GM19099 (cell line): ENCODE data around the gene GIMAP7.

Experiments used
- POLR2A ChIP-seq: IDR thresholded peaks from 3 replicates; pipeline ENCODE4 v1.6.1; 2011; ENCODE audit warnings: low read depth; ENCODE audit not compliant: insufficient read length; ENCODE audit errors: extremely low read depth

The GIMAP7 gene

DNA sequence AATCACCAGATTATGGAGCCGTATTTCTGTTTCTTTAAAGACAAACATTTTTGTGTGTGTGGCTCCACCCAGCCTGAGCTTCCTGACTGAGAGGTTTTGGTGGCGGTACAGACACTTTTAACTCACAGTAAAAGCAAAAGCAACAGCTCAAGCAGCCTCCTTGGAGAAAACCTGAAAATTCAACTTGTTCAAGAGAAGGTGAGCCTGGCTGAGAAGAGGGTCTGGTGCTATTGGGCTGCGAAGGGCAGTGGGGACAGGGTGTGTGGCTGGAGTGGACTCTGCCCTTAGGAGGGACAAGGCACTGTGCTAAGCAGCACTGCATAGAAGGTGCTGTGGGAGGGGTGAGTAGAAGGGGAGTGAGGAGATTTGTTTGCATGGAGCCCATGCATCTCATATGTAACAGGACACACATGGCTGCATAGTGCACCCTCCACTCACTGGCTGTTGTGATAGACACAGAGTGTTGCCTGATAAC, at the start of gene GIMAP7:
GIMAP7 (plus strand) TSS at position 125 of the 475 bp plus-strand sequence. CDS start 5,103 bp downstream, outside the sequence.
- no peak for TF ChIP-seq POLR2A

GRCh38 chr7:150464962-150465361, 49.7 kb upstream of the GIMAP7 start:
- no peak for TF ChIP-seq POLR2A

DNA sequence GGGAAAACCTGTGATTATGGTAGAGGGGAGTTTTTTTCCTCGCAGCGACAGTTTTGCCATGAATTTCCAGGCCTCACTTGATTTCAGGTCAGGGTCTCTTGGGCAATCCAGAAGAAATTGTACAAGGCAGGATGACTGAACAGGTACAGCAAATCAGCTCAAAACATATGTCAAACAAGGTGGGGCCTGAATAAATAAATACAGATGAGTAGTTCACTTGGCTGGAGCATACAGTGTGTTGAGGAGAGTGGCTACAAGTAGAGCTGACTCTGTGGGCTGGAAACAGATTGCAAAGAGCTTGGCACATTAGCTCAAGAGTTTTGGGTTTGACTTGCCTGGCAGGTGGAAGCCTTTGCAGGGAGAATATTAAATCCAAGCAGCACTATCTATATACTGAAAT, 49.3 kb upstream of the GIMAP7 start:
- no peak for TF ChIP-seq POLR2A

DNA sequence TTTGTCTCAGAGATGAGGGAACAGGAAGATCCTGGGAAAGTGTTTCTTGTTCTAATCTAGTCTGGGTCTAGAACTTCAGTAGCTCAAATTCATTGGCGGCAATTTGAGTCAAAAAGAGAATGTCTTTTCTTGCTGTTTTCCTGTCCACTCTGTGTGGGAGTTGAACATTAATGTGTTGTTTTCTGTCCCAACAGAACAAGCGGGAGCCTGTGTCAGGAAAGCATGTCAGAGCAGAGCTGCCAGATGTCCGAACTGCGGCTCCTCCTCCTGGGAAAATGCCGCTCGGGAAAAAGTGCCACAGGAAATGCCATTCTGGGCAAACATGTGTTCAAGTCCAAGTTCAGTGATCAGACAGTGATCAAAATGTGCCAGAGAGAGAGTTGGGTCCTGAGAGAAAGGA, 48.2 kb upstream of the GIMAP7 start:
- TF ChIP-seq POLR2A, result no peak

GRCh38 chr7:150468241-150468640, 46.4 kb upstream of the GIMAP7 start:
- TF ChIP-seq POLR2A, result no peak

DNA sequence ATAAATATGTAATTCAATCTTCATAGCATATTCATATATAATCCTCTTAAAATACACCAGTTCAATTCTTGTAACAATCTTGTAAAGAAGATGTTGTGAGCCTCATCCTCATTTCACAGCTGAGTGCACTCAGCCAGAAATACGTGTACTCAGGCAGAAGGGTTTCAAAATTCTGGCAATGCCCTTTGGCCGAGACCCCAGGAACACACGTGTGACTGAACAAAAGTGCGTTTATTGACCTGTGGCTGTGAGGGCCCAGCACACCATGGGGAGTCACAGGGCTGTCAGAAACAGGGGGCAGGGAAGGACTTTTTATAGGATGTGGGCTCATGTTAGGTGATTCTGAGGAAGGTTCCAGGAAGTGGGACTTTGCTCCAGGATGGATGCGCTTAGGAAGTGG, 42.8 kb upstream of the GIMAP7 start:
- no peak for TF ChIP-seq POLR2A

DNA sequence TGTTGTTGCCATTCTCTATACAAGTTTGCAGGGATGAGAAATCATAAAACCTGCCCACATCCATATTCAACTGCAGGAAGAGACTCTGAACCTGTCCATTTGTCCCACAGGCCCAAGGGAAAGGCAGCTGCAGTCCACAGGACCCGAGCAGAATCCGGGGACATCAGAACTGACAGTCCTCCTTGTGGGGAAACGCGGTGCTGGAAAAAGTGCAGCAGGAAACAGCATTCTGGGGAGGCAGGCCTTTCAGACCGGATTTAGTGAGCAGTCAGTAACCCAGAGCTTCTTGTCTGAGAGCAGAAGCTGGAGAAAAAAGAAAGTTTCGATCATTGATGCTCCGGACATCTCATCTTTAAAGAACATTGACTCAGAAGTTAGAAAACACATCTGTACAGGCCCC, 40.8 kb upstream of the GIMAP7 start:
- no peak for TF ChIP-seq POLR2A

DNA sequence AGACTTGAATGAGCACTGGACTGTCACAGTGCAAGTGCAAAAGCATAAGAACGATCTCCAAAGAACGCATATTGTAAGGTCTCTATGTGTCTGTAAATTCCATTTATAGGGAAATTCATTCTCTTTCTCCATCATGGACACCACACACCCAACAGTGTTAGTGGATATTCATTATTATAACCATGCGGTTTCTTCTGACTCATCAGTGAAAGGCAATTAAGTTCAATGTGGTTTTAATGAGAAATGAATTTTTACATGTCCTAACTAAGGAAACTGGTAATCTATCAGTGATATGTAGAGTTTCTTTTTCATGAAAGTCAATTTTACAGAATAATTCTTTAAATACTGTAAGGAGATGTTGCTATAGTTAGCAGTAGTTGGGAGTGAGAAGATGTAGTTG, 38.4 kb upstream of the GIMAP7 start:
- no peak for TF ChIP-seq POLR2A

DNA sequence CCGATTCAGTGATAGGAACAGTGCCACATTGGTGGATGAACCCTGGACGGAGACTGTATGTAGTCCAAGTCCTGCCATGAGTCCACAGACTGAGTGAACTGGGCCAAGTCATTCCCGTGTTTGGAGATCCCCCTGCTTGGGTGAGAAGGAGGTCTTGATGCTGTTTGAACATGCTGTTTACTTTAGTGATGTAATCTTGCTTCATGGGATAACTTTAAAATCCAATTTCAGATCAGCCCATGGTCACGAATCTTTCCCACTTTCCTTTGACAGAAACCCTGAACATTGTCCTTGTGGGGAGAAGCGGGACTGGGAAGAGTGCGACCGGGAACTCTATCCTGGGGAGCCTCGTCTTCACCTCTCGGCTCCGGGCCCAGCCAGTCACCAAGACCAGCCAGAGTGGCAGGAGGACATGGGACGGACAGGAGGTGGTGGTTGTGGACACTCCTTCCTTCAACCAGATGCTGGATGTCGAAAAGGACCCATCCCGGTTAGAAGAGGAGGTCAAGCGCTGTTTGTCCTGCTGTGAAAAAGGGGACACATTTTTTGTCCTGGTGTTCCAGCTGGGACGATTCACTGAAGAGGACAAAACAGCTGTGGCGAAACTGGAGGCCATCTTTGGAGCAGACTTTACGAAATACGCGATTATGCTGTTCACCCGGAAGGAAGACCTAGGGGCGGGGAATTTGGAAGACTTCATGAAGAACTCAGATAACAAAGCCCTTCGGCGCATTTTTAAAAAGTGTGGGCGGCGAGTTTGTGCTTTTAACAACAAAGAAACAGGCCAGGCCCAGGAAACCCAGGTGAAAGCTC, 37.6 kb upstream of the GIMAP7 start:
- TF ChIP-seq POLR2A, result no peak

DNA sequence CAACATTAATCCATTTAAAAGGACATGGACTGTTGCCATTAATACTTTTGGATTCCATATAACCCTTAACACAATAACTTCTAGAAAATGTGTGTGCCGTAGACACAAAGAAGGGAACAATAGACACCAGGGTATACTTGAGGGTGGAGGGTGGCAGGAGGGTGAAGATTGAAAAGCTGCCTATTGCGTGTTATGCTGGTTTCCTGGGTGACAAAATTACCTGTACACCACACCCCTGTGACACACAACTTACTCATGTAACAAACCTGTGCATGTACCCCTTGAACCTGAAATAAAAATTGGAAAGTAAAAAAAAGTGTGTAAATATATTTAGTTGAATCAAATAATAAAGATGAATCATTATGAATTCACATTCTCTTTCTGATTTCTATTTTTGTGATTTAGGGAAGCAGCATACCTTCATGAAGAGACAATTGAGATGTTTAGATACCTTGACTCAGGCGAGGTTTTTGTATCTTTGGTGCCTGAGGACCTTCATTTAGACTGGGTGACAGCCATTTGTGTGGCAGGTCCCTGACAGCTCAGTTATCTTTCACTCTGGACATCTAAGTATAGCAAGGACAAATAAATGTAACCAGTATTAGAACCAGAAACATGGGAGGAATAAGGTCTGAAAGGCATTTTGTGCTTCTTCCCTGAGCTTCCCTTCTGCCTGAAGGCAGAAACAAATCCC, 35.5 kb upstream of the GIMAP7 start:
- TF ChIP-seq POLR2A, result no peak

DNA sequence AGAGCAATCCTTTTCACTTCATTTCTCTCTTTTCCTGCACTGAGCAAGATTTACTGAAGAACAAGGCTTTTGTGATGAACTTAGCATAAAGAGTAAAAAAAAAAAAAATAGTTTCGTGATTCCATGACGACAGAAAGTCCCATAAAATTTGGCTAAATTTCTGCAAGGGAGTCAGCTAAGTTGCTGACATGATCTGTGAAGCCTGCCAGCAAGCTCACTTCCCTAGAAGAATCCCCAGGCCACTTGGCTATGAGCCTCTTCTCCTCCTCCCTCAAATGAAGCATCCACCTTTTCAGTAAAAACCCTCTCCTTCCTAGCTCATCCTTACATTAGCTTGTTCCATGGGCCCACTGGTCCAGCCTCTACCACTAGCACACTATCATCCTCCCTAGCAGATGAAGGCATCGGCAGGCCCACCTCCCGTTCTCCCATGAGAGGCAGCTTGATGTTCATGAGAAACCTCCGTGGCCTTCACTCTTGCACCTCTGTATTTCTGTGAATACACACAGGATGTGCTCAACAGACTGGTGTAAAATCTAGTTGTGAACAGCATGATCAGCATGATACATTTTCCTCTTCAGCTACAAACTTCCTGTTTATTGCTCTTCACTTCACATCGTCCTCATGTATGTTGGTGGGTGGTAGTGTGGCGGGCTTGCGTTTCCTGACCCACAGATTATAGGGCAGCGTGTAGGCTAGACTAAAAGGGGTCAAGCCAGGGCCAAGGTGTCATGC, 33.3 kb upstream of the GIMAP7 start:
- TF ChIP-seq POLR2A, result no peak

DNA sequence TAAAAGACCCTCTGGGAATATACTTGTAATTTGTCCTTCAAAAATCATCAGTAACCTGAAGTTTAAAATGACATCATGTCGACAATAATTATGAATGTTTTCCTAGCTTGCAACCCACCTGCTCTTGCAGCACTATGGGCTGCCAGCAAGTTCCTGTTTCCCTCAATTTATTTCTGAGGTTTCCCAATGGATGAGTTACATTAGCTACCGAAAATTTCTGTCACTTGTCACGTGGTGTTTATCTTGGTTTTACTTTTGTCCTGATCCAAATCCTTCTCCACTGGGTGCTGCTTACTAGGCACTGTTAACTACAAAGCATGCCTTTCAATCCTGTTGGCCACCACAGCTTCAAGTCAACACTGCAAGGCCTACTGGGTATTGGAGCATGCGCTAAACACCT, 32.8 kb upstream of the GIMAP7 start:
- no peak for TF ChIP-seq POLR2A

DNA sequence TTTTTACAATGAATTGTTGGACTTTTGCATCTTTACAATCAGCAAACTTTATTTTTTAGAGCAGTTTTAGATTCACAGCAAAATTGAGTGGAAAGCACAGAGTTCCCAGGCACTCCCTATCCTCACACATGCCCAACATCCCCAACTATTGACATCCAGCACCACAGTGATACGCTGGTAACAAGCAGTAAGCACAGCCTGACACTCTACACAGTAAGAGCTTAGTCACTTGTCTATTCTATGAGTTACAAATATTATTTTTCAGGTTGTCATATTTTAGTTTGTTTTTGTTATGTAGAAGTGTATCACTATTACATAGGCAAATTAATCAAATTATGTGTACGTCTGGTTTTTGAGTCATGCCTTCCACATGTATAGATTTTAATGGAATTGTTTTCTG, 27.0 kb upstream of the GIMAP7 start:
- no peak for TF ChIP-seq POLR2A

GRCh38 chr7:150489782-150490181, 24.9 kb upstream of the GIMAP7 start:
- no peak for TF ChIP-seq POLR2A

GRCh38 chr7:150502519-150502918, 12.2 kb upstream of the GIMAP7 start:
- no peak for TF ChIP-seq POLR2A
